Mesendoderm (in vitro differentiated cells): ENCODE measurements around the gene NTRK3.
A peak's percentile ranks its signal among the peaks of the same experiment; 100 is the strongest.

ENCODE experiments used
- DNase-seq: peaks from one replicate; pipeline ENCODE4 v3.0.0; 2013
- H2AK5ac ChIP-seq: 2 replicates; pipeline ENCODE4 v1.6.1; 2013; ENCODE audit warnings: low read length, inconsistent platforms
- H2BK120ac ChIP-seq: 2 replicates; pipeline ENCODE4 v1.6.1; 2013; ENCODE audit warnings: low read depth, mild to moderate bottlenecking, low read length, moderate library complexity, mixed read lengths
- H2BK15ac ChIP-seq: replicated peaks from 2 replicates; pipeline ENCODE4 v1.6.1; 2013; ENCODE audit warnings: low read depth, mild to moderate bottlenecking, moderate library complexity
- H2BK5ac ChIP-seq: 2 replicates; pipeline ENCODE4 v1.6.1; 2013; ENCODE audit warnings: low read length, inconsistent platforms
- H3K18ac ChIP-seq: 2 replicates; pipeline ENCODE4 v1.6.1; 2013; ENCODE audit warnings: mild to moderate bottlenecking, low read length, mixed read lengths
- H3K23ac ChIP-seq: one replicate; pipeline ENCODE4 v1.6.1; 2013; ENCODE audit warnings: low read length
- H3K27ac ChIP-seq: 2 replicates; pipeline ENCODE4 v1.5.1; 2013; ENCODE audit warnings: low read depth, mild to moderate bottlenecking, inconsistent platforms, low read length, moderate library complexity
- H3K27me3 ChIP-seq: 2 replicates; pipeline ENCODE4 v1.6.1; 2013; ENCODE audit warnings: low read length, control low read depth, mild to moderate bottlenecking, inconsistent platforms; ENCODE audit not compliant: insufficient read depth, poor library complexity
- H3K36me3 ChIP-seq: 2 replicates; pipeline ENCODE4 v1.6.1; 2013; ENCODE audit warnings: low read length, inconsistent platforms; ENCODE audit not compliant: control insufficient read depth, insufficient read depth
- H3K4ac ChIP-seq: one replicate; pipeline ENCODE4 v1.6.1; 2013; ENCODE audit warnings: low read depth, mild to moderate bottlenecking, low read length, moderate library complexity
- H3K4me1 ChIP-seq: 2 replicates; pipeline ENCODE4 v1.6.1; 2013; ENCODE audit warnings: low read depth, low read length, inconsistent platforms; ENCODE audit not compliant: control insufficient read depth
- H3K4me2 ChIP-seq: 2 replicates; pipeline ENCODE4 v1.6.1; 2013; ENCODE audit warnings: low read length
- H3K4me3 ChIP-seq: 2 replicates; pipeline ENCODE4 v1.5.1; 2013; ENCODE audit warnings: mild to moderate bottlenecking, low read length
- H3K56ac ChIP-seq: one replicate; pipeline ENCODE4 v1.6.1; 2013; ENCODE audit warnings: low read length
- H3K79me1 ChIP-seq: 2 replicates; pipeline ENCODE4 v1.6.1; 2013; ENCODE audit warnings: low read length, inconsistent platforms
- H3K79me2 ChIP-seq: 2 replicates; pipeline ENCODE4 v1.6.1; 2013; ENCODE audit warnings: mild to moderate bottlenecking, low read length; ENCODE audit not compliant: control insufficient read depth, insufficient read depth
- H3K9ac ChIP-seq: 2 replicates; pipeline ENCODE4 v1.6.1; 2013; ENCODE audit warnings: low read length, inconsistent platforms
- H4K5ac ChIP-seq: one replicate; pipeline ENCODE4 v1.6.1; 2013; ENCODE audit warnings: low read length
- H4K8ac ChIP-seq: one replicate; pipeline ENCODE4 v1.6.1; 2013; ENCODE audit warnings: low read depth, mild to moderate bottlenecking, control low read depth, low read length, moderate library complexity
- WGBS: extraction: QIAGEN DNeasy Blood & Tissue Kit; methylation state at CpG from one replicate; pipeline ENCODE4 v1.1.7; 2013; ENCODE audit warnings: low lambda C conversion rate, missing lambda C conversion rate; ENCODE audit not compliant: insufficient coverage; ENCODE audit errors: extremely low coverage; 5-methylcytosine and 5-hydroxymethylcytosine counted together

NTRK3 gene

GRCh38 chr15:88048755-88049154 is 207.8 kb downstream of the NTRK3 start:
- H3K9ac ChIP-seq, result no peak overlapping the region
- H3K56ac ChIP-seq, result no peak overlapping the region
- no peak overlapping the region for H2BK15ac ChIP-seq
- no peak overlapping the region for H2BK5ac ChIP-seq
- H3K4me2 ChIP-seq, result no peak overlapping the region
- DNase-seq, result no peak
- no peak overlapping the region for H3K4me3 ChIP-seq
- no peak overlapping the region for H2AK5ac ChIP-seq
- no peak overlapping the region for H4K8ac ChIP-seq
- H4K5ac ChIP-seq, result no peak overlapping the region
- no CpG with 5 or more reads among the region's 3 CpGs for WGBS
- H2BK120ac ChIP-seq, result no peak overlapping the region
- H3K18ac ChIP-seq, result no peak overlapping the region
- no peak overlapping the region for H3K4ac ChIP-seq
- H3K36me3 ChIP-seq, result no peaks in the 10 kb centered on the region
- H3K27ac ChIP-seq, result no peak overlapping the region
- H3K27me3 ChIP-seq, result no peaks in the 10 kb centered on the region
- H3K79me1 ChIP-seq, result no peaks in the 10 kb centered on the region
- H3K23ac ChIP-seq, result no peak overlapping the region
- H3K79me2 ChIP-seq, result no peaks in the 10 kb centered on the region
- no peaks in the 10 kb centered on the region for H3K4me1 ChIP-seq

DNA sequence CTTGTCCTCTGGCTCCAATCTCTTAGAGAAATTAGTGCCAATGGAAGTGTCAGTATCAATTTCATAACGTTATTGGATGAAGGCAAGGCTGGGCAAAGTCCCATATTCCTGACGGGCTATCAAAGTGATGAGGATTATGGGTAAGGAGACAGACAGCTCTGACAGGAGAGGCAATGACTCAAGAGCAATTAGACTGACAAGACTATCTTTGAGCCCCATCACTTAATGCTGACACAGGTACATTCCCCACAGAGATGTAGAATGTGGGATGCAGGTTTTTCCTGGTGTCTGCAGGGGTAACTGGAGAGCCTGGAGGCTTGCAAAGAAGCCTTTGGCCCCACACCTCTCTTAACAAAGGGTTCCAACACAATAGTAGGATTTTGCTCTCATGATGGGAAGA is 208.3 kb downstream of the NTRK3 start:
- no peak overlapping the region for H3K4me2 ChIP-seq
- no peaks in the 10 kb centered on the region for H3K4me1 ChIP-seq
- H3K27ac ChIP-seq, result no peak overlapping the region
- H3K9ac ChIP-seq, result no peak overlapping the region
- H3K79me2 ChIP-seq, result no peaks in the 10 kb centered on the region
- no peaks in the 10 kb centered on the region for H3K27me3 ChIP-seq
- no peak overlapping the region for H3K56ac ChIP-seq
- H2BK120ac ChIP-seq, result no peak overlapping the region
- H3K36me3 ChIP-seq, result no peaks in the 10 kb centered on the region
- no CpG with 5 or more reads among the region's 2 CpGs for WGBS
- H4K5ac ChIP-seq, result no peak overlapping the region
- DNase-seq, result peak; percentile 36
- no peak overlapping the region for H3K23ac ChIP-seq
- no peak overlapping the region for H2BK15ac ChIP-seq
- no peaks in the 10 kb centered on the region for H3K79me1 ChIP-seq
- no peak overlapping the region for H3K18ac ChIP-seq
- no peak overlapping the region for H4K8ac ChIP-seq
- no peak overlapping the region for H2AK5ac ChIP-seq
- H2BK5ac ChIP-seq, result no peak overlapping the region
- no peak overlapping the region for H3K4ac ChIP-seq
- no peak overlapping the region for H3K4me3 ChIP-seq

- H3K56ac ChIP-seq, result no peak overlapping the region
- no peaks in the 10 kb centered on the region for H3K36me3 ChIP-seq
- no peak for DNase-seq
- H3K27ac ChIP-seq, result no peak overlapping the region
- no peak overlapping the region for H2BK15ac ChIP-seq
- H3K18ac ChIP-seq, result no peak overlapping the region
- no peak overlapping the region for H3K4me2 ChIP-seq
- H3K27me3 ChIP-seq, result no peaks in the 10 kb centered on the region
- H3K4me1 ChIP-seq, result no peaks in the 10 kb centered on the region
- H4K5ac ChIP-seq, result no peak overlapping the region
- H3K4me3 ChIP-seq, result no peak overlapping the region
- no peak overlapping the region for H3K4ac ChIP-seq
- WGBS, result no CpG with 5 or more reads among the region's 13 CpGs
- no peaks in the 10 kb centered on the region for H3K79me2 ChIP-seq
- H4K8ac ChIP-seq, result no peak overlapping the region
- H3K79me1 ChIP-seq, result no peaks in the 10 kb centered on the region
- H2AK5ac ChIP-seq, result no peak overlapping the region
- no peak overlapping the region for H2BK5ac ChIP-seq
- no peak overlapping the region for H3K23ac ChIP-seq
- H3K9ac ChIP-seq, result no peak overlapping the region
- no peak overlapping the region for H2BK120ac ChIP-seq
These were observed 209.9 kb downstream of the NTRK3 start for GRCh38 chr15:88046576-88047129.

- Histone ChIP-seq H4K8ac (no peak overlapping the region), H3K79me1 (no peaks in the 10 kb centered on the region), H3K18ac (no peak overlapping the region), H2BK15ac (no peak overlapping the region), H3K36me3 (no peaks in the 10 kb centered on the region), H2BK5ac (no peak overlapping the region), H3K27ac (no peak overlapping the region), H3K4me2 (no peak overlapping the region), H4K5ac (no peak overlapping the region), H3K9ac (no peak overlapping the region), H3K79me2 (no peaks in the 10 kb centered on the region), H3K27me3 (no peaks in the 10 kb centered on the region), H3K56ac (no peak overlapping the region), H2BK120ac (no peak overlapping the region), H3K23ac (no peak overlapping the region), H2AK5ac (no peak overlapping the region), H3K4me1 (no peaks in the 10 kb centered on the region), H3K4ac (no peak overlapping the region), H3K4me3 (no peak overlapping the region)
- WGBS, result no CpG with 5 or more reads among the region's 1 CpG
- no peak for DNase-seq
These were observed 213.1 kb downstream of the NTRK3 start for GRCh38 chr15:88043396-88043795.

GRCh38 chr15:88042047-88042446 is 214.5 kb downstream of the NTRK3 start:
- H3K23ac ChIP-seq, result no peak overlapping the region
- WGBS, result no CpG with 5 or more reads among the region's 5 CpGs
- no peak overlapping the region for H3K18ac ChIP-seq
- H3K4me2 ChIP-seq, result no peak overlapping the region
- DNase-seq, result no peak
- no peak overlapping the region for H4K8ac ChIP-seq
- H3K79me1 ChIP-seq, result no peaks in the 10 kb centered on the region
- H3K36me3 ChIP-seq, result no peaks in the 10 kb centered on the region
- H3K9ac ChIP-seq, result no peak overlapping the region
- no peak overlapping the region for H2AK5ac ChIP-seq
- no peak overlapping the region for H2BK5ac ChIP-seq
- H3K79me2 ChIP-seq, result no peaks in the 10 kb centered on the region
- no peak overlapping the region for H3K27ac ChIP-seq
- no peak overlapping the region for H3K4ac ChIP-seq
- no peaks in the 10 kb centered on the region for H3K4me1 ChIP-seq
- no peak overlapping the region for H2BK120ac ChIP-seq
- no peak overlapping the region for H2BK15ac ChIP-seq
- H4K5ac ChIP-seq, result no peak overlapping the region
- H3K56ac ChIP-seq, result no peak overlapping the region
- no peaks in the 10 kb centered on the region for H3K27me3 ChIP-seq
- no peak overlapping the region for H3K4me3 ChIP-seq

DNA sequence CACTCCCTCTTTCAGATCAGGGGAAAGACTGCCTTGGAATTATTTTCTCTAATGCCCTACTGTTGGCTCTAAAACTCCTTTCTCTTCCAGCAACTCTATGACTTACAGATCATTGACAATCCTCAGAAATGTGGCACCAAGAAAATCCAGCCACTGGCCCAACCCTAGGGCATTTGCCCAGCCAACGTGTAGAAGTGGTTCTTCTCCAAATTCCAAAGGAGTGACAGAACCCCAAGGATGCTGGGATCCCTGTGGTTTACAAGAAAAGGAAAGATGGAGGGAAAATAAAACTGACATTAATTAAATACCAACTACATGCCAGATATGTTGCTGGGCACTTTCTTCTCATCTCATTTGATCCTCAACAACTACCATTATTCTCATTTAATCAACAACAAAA is 216.0 kb downstream of the NTRK3 start:
- Histone ChIP-seq H3K9ac (no peak overlapping the region), H3K56ac (no peak overlapping the region), H3K4me2 (no peak overlapping the region), H3K79me1 (no peaks in the 10 kb centered on the region), H3K79me2 (no peaks in the 10 kb centered on the region), H3K4me3 (no peak overlapping the region), H2AK5ac (no peak overlapping the region), H2BK15ac (no peak overlapping the region), H4K8ac (no peak overlapping the region), H3K27me3 (no peaks in the 10 kb centered on the region), H3K4ac (no peak overlapping the region), H4K5ac (no peak overlapping the region), H3K27ac (no peak overlapping the region), H3K18ac (no peak overlapping the region), H3K4me1 (peaks cover 2% of the 10 kb centered on the region), H3K36me3 (no peaks in the 10 kb centered on the region), H2BK120ac (no peak overlapping the region), H3K23ac (no peak overlapping the region), H2BK5ac (no peak overlapping the region)
- no CpG with 5 or more reads among the region's 1 CpG for WGBS
- no peak for DNase-seq
